ENCODE data around the gene KLC3.

KLC3 gene

DNA sequence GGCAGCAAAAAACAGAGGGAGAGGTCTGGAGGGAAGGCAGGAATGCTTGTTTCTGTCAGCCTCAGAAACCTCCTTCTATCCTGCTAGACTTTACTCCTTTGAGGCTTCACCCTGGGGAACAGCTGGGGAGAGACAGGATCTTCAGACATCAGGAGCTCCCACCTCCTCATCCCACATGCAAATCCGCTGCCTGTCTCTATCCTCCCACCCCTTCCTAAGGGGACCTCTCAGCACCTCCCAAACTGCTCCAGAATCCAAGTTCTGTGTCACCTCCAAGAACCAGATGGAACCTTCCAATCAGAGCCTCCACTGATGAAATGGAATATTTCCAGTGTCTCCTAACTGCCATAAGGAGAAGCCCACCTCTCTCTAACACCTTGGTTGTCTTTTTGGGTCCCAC, 39.6 kb downstream of the KLC3 start:
- DNase-seq, result no peak

- no peak for DNase-seq
Observed at GRCh38 chr19:45382426-45382825, 41.9 kb downstream of the KLC3 start.

- DNase-seq, result no peak
Observed at GRCh38 chr19:45385392-45386221, 45.1 kb downstream of the KLC3 start.

GRCh38 chr19:45391346-45391745, 50.8 kb downstream of the KLC3 start:
- DNase-seq, result no peak

GRCh38 chr19:45391871-45392665, 51.5 kb downstream of the KLC3 start:
- no peak for DNase-seq

DNA sequence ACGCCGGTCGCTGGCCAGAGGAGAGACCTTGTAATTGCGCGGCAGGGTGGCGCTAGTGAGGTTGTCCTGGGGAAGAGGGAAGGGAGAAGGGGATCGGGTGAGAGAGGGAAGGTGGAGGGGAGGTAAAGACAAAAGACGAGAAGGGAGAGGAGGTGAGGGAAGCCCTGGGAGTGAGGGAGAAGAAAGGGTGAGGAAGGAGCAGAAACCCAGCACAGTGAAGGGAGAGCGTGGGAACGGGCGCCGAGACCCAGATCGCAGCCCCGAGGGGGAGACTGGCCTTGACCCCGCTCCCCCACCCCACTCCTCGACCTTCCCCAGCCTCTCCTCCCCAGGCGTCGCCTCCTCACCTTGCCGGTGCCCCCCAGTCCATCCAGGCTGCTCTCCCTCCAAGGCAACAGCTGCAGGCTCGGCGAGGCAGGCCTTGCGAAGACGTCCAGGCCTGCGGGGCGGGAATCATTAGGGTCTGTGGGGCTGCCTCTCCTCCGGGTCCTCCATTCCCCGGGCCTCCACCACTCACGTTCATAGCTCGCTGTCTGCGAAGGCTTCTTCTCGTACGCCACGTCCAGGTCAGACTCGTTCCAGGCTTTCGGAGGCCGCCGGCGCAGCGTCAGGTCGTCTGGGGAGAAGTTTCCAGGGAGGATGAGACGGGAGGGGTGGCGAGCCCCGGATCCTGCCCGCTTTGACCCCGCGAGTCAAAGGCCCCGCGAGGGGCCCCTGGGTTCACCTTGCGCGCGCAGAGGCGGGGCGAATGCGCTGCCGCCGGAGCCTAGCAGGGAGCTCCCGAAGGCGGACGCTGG, 55.5 kb downstream of the KLC3 start:
- DNase-seq, result no peak

- DNase-seq, result no peak
Observed at GRCh38 chr19:45400192-45400591, 59.6 kb downstream of the KLC3 start.
